H1 (cell line): Measurements from ENCODE around the gene TNS1. TPM values are rescaled to one million over a fixed set of nuclear protein-coding genes. Genes with fewer than 3 reads are reported as not detected.
A peak's percentile ranks its signal among the peaks of the same experiment; 100 is the strongest.

Source experiments
- CTCF ChIA-PET: fragments of 300-600 bp; sonication (Branson Sonifier 250); formaldehyde crosslinking; loops from one replicate; lab custom pipeline; 2021; ENCODE audit not compliant: partially characterized antibody; lab: Charles Lee
- POLR2A ChIA-PET: fragments of 300-600 bp; sonication (Branson Sonifier 250); formaldehyde crosslinking; loops from one replicate; lab custom pipeline; 2021; ENCODE audit warnings: inconsistent platforms; ENCODE audit not compliant: partially characterized antibody; lab: Charles Lee
- DNase-seq, 2 experiments: peaks; one replicate each; pipeline versions ENCODE4 v3.0.0 to v3.0.0-alpha.2; 2010 to 2022; ENCODE audit warnings: low spot score in 2 of 2, low read depth in 1 of 2, mixed read lengths in 1 of 2
- FAIRE-seq: peaks from 2 replicates; lab custom pipeline; 2011; peaks lifted over from hg19 to GRCh38; lab: Jason Lieb, UNC
- H2AFZ ChIP-seq: 2 replicates; pipeline ENCODE4 v1.8.1; 2012; ENCODE audit warnings: low read length, inconsistent platforms
- H2AK5ac ChIP-seq: 2 replicates; pipeline ENCODE4 v1.6.1; 2013; ENCODE audit warnings: low read depth, low read length
- H2BK120ac ChIP-seq: replicated peaks from 2 replicates; pipeline ENCODE3; 2013; ENCODE audit warnings: low read depth, low read length, inconsistent platforms
- H2BK12ac ChIP-seq: 2 replicates; pipeline ENCODE4 v1.6.1; 2013; ENCODE audit warnings: low read depth, low read length
- H2BK15ac ChIP-seq: 2 replicates; pipeline ENCODE4 v1.6.1; 2013; ENCODE audit warnings: low read length
- H2BK20ac ChIP-seq: 2 replicates; pipeline ENCODE4 v1.6.1; 2013; ENCODE audit warnings: low read length
- H2BK5ac ChIP-seq: 2 replicates; pipeline ENCODE4 v1.6.1; 2013; ENCODE audit warnings: low read depth, low read length
- H3K14ac ChIP-seq: 2 replicates; pipeline ENCODE4 v1.6.1; 2013; ENCODE audit warnings: inconsistent platforms; ENCODE audit not compliant: insufficient read length
- H3K18ac ChIP-seq: 2 replicates; pipeline ENCODE4 v1.6.1; 2013; ENCODE audit warnings: low read length; ENCODE audit errors: extremely low read depth
- H3K23ac ChIP-seq: 2 replicates; pipeline ENCODE4 v1.6.1; 2013; ENCODE audit warnings: inconsistent platforms; ENCODE audit not compliant: insufficient read length
- H3K23me2 ChIP-seq: 2 replicates; pipeline ENCODE4 v1.6.1; 2013; ENCODE audit warnings: low read depth, low read length
- H3K27ac ChIP-seq: 2 replicates; pipeline ENCODE4 v1.6.1; 2011; ENCODE audit warnings: low read depth, low read length, inconsistent platforms
- H3K27me3 ChIP-seq, 4 experiments: replicated peaks in 1 of 4; 1 replicate in 1 of 4; 2 replicates in 3 of 4; pipeline versions ENCODE4 v1.6.1 to v1.8.1; 2011 to 2013; ENCODE audit warnings: low read length in 3 of 4, mild to moderate bottlenecking in 3 of 4, inconsistent platforms in 2 of 4, mixed read lengths in 2 of 4, moderate library complexity in 1 of 4; ENCODE audit not compliant: control insufficient read depth in 3 of 4, insufficient read depth in 3 of 4; ENCODE audit errors: extremely low read depth in 1 of 4
- H3K36me3 ChIP-seq, 4 experiments: 2 replicates each; pipeline versions ENCODE4 v1.6.1 to v1.8.1; 2011 to 2013; ENCODE audit warnings: mild to moderate bottlenecking in 4 of 4, low read length in 3 of 4, moderate library complexity in 2 of 4, control low read depth in 1 of 4, inconsistent platforms in 1 of 4; ENCODE audit not compliant: insufficient read depth in 4 of 4, control insufficient read depth in 2 of 4
- H3K4ac ChIP-seq: replicated peaks from 2 replicates; pipeline ENCODE3; 2013; ENCODE audit warnings: low read length, low read depth, mixed read lengths, inconsistent platforms; ENCODE audit not compliant: insufficient read length
- H3K4me1 ChIP-seq, 4 experiments: replicated peaks in 1 of 4; 1 replicate in 1 of 4; 2 replicates in 3 of 4; pipeline versions ENCODE4 v1.6.1 to v1.8.1; 2011 to 2013; ENCODE audit warnings: low read length in 3 of 4, inconsistent platforms in 2 of 4, mixed read lengths in 1 of 4; ENCODE audit not compliant: insufficient read depth in 4 of 4, control insufficient read depth in 3 of 4
- H3K4me2 ChIP-seq, 2 experiments: 2 replicates each; pipeline versions ENCODE4 v1.6.1 to v1.8.1; 2011 to 2013; ENCODE audit warnings: low read depth in 2 of 2, low read length in 2 of 2, control low read depth in 1 of 2, inconsistent platforms in 1 of 2, mild to moderate bottlenecking in 1 of 2; ENCODE audit not compliant: insufficient read depth in 1 of 2
- H3K4me3 ChIP-seq, 4 experiments: fragments of 200-600, 300-600 bp in 1 of 4; sonication (generic), shearing (Covaris generic), sonication (Bioruptor Twin) in 1 of 4; 2 replicates each; pipeline versions ENCODE4 v1.5.1 to v1.8.1; 2011 to 2016; ENCODE audit warnings: low read length in 4 of 4, low read depth in 3 of 4, control low read depth in 2 of 4, inconsistent platforms in 2 of 4, mild to moderate bottlenecking in 2 of 4, mixed read lengths in 1 of 4, moderate library complexity in 1 of 4; ENCODE audit not compliant: insufficient read depth in 2 of 4; ENCODE audit errors: extremely low read depth in 1 of 4
- H3K56ac ChIP-seq: replicated peaks from 2 replicates; pipeline ENCODE3; 2013; ENCODE audit warnings: low read depth, mild to moderate bottlenecking, mixed read lengths, low read length, inconsistent platforms; ENCODE audit not compliant: insufficient read length
- H3K79me1 ChIP-seq: 2 replicates; pipeline ENCODE4 v1.6.1; 2013; ENCODE audit warnings: low read depth, low read length, control low read depth
- H3K79me2 ChIP-seq, 2 experiments: 2 replicates each; pipeline versions ENCODE4 v1.6.1 to v1.8.1; 2012 to 2013; ENCODE audit warnings: low read length in 2 of 2, mild to moderate bottlenecking in 2 of 2, inconsistent platforms in 1 of 2; ENCODE audit not compliant: insufficient read depth in 2 of 2, control insufficient read depth in 1 of 2
- H3K9ac ChIP-seq, 4 experiments: replicated peaks in 1 of 4; 1 replicate in 1 of 4; 2 replicates in 3 of 4; pipeline versions ENCODE4 v1.6.1 to v1.8.1; 2011 to 2013; ENCODE audit warnings: low read depth in 3 of 4, low read length in 3 of 4, control low read depth in 2 of 4, mild to moderate bottlenecking in 2 of 4, moderate library complexity in 2 of 4, inconsistent platforms in 1 of 4; ENCODE audit errors: extremely low read depth in 1 of 4
- H3K9me3 ChIP-seq, 2 experiments: 2 replicates each; pipeline versions ENCODE4 v1.6.1 to v1.8.1; 2012 to 2013; ENCODE audit warnings: mild to moderate bottlenecking in 2 of 2, moderate library complexity in 2 of 2, control low read depth in 1 of 2, inconsistent platforms in 1 of 2, low read depth in 1 of 2, low read length in 1 of 2, mixed read lengths in 1 of 2; ENCODE audit not compliant: insufficient read depth in 2 of 2
- H4K20me1 ChIP-seq, 2 experiments: replicated peaks in 1 of 2; 2 replicates each; pipeline versions ENCODE3 to v1.8.1; 2011 to 2013; ENCODE audit warnings: inconsistent platforms in 2 of 2, low read length in 2 of 2, mild to moderate bottlenecking in 1 of 2; ENCODE audit not compliant: insufficient read depth in 2 of 2, control insufficient read depth in 1 of 2
- H4K5ac ChIP-seq: 2 replicates; pipeline ENCODE4 v1.6.1; 2013; ENCODE audit warnings: low read length, low read depth, mixed read lengths, inconsistent platforms; ENCODE audit not compliant: insufficient read length
- H4K8ac ChIP-seq: 2 replicates; pipeline ENCODE4 v1.8.0; 2013; ENCODE audit warnings: mild to moderate bottlenecking, moderate library complexity, low read length, inconsistent platforms; ENCODE audit not compliant: insufficient read depth; ENCODE audit errors: extremely low read depth
- H4K91ac ChIP-seq: replicated peaks from 2 replicates; pipeline ENCODE3; 2013; ENCODE audit warnings: low read length, mixed read lengths, inconsistent platforms; ENCODE audit not compliant: insufficient read length
- CBX8 ChIP-seq: fragments of 300-800, 300-1000 bp; sonication (generic); IDR thresholded peaks from 2 replicates; pipeline ENCODE4 v1.7.1; 2016; ENCODE audit warnings: low read depth, low read length, borderline replicate concordance
- EGR1 ChIP-seq: IDR thresholded peaks from 2 replicates; pipeline ENCODE4 v1.6.1; 2011; ENCODE audit warnings: low read depth, low read length, borderline replicate concordance
- EZH2 ChIP-seq: fragments of 200-600 bp; sonication (generic); IDR thresholded peaks from 2 replicates; pipeline ENCODE4 v1.7.1; 2012; ENCODE audit warnings: low read depth, mild to moderate bottlenecking, moderate library complexity, low read length, inconsistent platforms; ENCODE audit not compliant: severe bottlenecking
- FOSL1 ChIP-seq: IDR thresholded peaks from 2 replicates; pipeline ENCODE4 v1.6.1; 2011; ENCODE audit warnings: mild to moderate bottlenecking, low read depth, low read length, moderate library complexity; ENCODE audit not compliant: insufficient read depth
- HDAC6 ChIP-seq: IDR thresholded peaks from one replicate; pipeline ENCODE4 v1.7.1; 2012; ENCODE audit warnings: low read depth, mild to moderate bottlenecking, inconsistent platforms, low read length, moderate library complexity
- JUN ChIP-seq: IDR thresholded peaks from 2 replicates; pipeline ENCODE4 v1.6.1; 2011; ENCODE audit warnings: low read depth, mild to moderate bottlenecking, improper control_type of control experiment, low read length
- JUND ChIP-seq: IDR thresholded peaks from 2 replicates; pipeline ENCODE4 v1.6.1; 2011; ENCODE audit warnings: mild to moderate bottlenecking, improper control_type of control experiment, low read length
- KDM1A ChIP-seq: fragments of 200-600, 300-600 bp; sonication (generic); IDR thresholded peaks from 2 replicates; pipeline ENCODE4 v1.7.1; 2016; ENCODE audit warnings: mild to moderate bottlenecking, low read length, borderline replicate concordance
- MAFK ChIP-seq: IDR thresholded peaks from 2 replicates; pipeline ENCODE4 v1.6.1; 2012; ENCODE audit warnings: low read depth, mild to moderate bottlenecking, improper control_type of control experiment, low read length
- MAX ChIP-seq: IDR thresholded peaks from 2 replicates; pipeline ENCODE4 v1.6.1; 2012; ENCODE audit warnings: inconsistent platforms
- SUZ12 ChIP-seq: fragments of 200-600 bp; sonication (generic); IDR thresholded peaks from 2 replicates; pipeline ENCODE4 v1.6.1; 2012; ENCODE audit warnings: mild to moderate bottlenecking, inconsistent platforms, low read length, moderate library complexity, mixed read lengths
- YY1 ChIP-seq: IDR thresholded peaks from 2 replicates; pipeline ENCODE4 v1.6.1; 2011; ENCODE audit warnings: low read depth, mild to moderate bottlenecking, low read length
- WGBS, 2 experiments: shearing (Covaris generic) in 1 of 2; methylation state at CpG; one replicate each; pipeline versions ENCODE4 v1.1.6 to v1.1.7; 2013 to 2015; ENCODE audit warnings: low lambda C conversion rate in 2 of 2, mixed read lengths in 2 of 2, inconsistent platforms in 1 of 2, low coverage in 1 of 2, missing lambda C conversion rate in 1 of 2; ENCODE audit not compliant: insufficient replicate concordance in 2 of 2, insufficient coverage in 1 of 2, insufficient read length in 1 of 2; ENCODE audit errors: extremely low coverage in 1 of 2, missing lambda C conversion rate in 1 of 2; 5-methylcytosine and 5-hydroxymethylcytosine counted together
- polyA plus RNA-seq, 7 experiments: library from polyadenylated mRNA; depleted of rRNA in 3 of 7; stranded (reverse) in 5 of 7; unstranded in 2 of 7; fragments of >200 nt in 5 of 7; fragments of 200-250 nt in 2 of 7; gene quantifications; 1 replicate in 5 of 7; 2 replicates in 1 of 7; 4 replicates in 1 of 7; pipeline versions ENCODE4 v1.2.1 to v1.2.3, GENCODE V29; 2011 to 2013; ENCODE audit warnings: missing spikeins in 2 of 7, mixed read lengths in 2 of 7
- total RNA-seq: library from RNA; stranded (reverse); fragmentation: NEBNext Ultra II Directional; extraction: Animal tissue kit (Norgen Biotek cat#: 25700); gene quantifications from 2 replicates; pipeline ENCODE4 v1.2.1, GENCODE V29; 2021

TNS1 gene
- total and polyA plus RNA-seq, 2 of the 8 experiments (the other 6 are each of a cell fraction or from before 2014, with no cell fraction given), result 1.5 to 5.1 TPM

- no peak overlapping the region; the same call in 1 of the 2 replicates for H4K8ac ChIP-seq
- no peak overlapping the region for H4K5ac ChIP-seq
- ChIA-PET POLR2A (interaction anchor here (0.7 to 1.0 kb wide), 2 partner anchors 200 to 204 kb away, joined by 3 to 4 read pairs; no protein-coding TSS in a partner anchor), CTCF (interaction anchor here (0.7 to 22.4 kb wide), 41 partner anchors 8 to 212 kb away, joined by 3 to 480 read pairs (median 5); partner anchors contain the start of genes RUFY4 and TNS1)
- FAIRE-seq, result no peak
- peak overlapping the region; percentile 96; the same call in 1 of the 2 replicates for H2AK5ac ChIP-seq
- 0 out of 7 replicates have a peak overlapping the region, but pooled peaks of 1 of the 4 experiments have one; percentile 13 for H3K9ac ChIP-seq
- H2AFZ ChIP-seq, result no peak overlapping the region
- no peaks in the 10 kb centered on the region for H3K9me3 ChIP-seq
- no peak overlapping the region for H2BK120ac ChIP-seq
- H2BK12ac ChIP-seq, result peak overlapping the region; percentile 76
- H3K79me2 ChIP-seq, result no peaks in the 10 kb centered on the region
- H3K4me1 ChIP-seq, result peaks cover 0 to 12% (median 4%) of the 10 kb centered on the region in 4 experiments; a peak in 4 of 7 replicates
- no peak overlapping the region for H3K4ac ChIP-seq
- 0 out of 2 replicates have a peak overlapping the region, but pooled peaks have one; percentile 55 for H2BK5ac ChIP-seq
- H3K56ac ChIP-seq, result peak overlapping the region; percentile 85
- no peak overlapping the region for H3K18ac ChIP-seq
- H3K27me3 ChIP-seq, result no peaks in the 10 kb centered on the region; a peak in 1 of 7 replicates
- H2BK20ac ChIP-seq, result peak overlapping the region; percentile 87; the same call in 1 of the 2 replicates
- no peak overlapping the region for H4K91ac ChIP-seq
- no peaks in the 10 kb centered on the region for H3K79me1 ChIP-seq
- DNase-seq, result no peak
- H3K23me2 ChIP-seq, result peaks cover 10% of the 10 kb centered on the region; the same call in 1 of the 2 replicates
- H3K4me3 ChIP-seq, result no peak overlapping the region
- no peak overlapping the region for H3K23ac ChIP-seq
- H4K20me1 ChIP-seq, result peaks cover 0 to 7% of the 10 kb centered on the region in 2 experiments
- H3K14ac ChIP-seq, result no peak overlapping the region
- no peaks in the 10 kb centered on the region for H3K36me3 ChIP-seq
- H3K4me2 ChIP-seq, result no peak overlapping the region; a peak in 1 of 4 replicates
- no peak overlapping the region for H3K27ac ChIP-seq
- 87% methylated on average over 9 of the region's 9 CpGs; no CpG with 5 or more reads in 1 of the 2 experiments for WGBS, 2 experiments
- H2BK15ac ChIP-seq, result peak overlapping the region; percentile 47
- TF ChIP-seq SUZ12 (no peak), HDAC6 (no peak), CBX8 (no peak), EZH2 (no peak), JUN (no peak), KDM1A (no peak), EGR1 (no peak), YY1 (no peak), JUND (no peak), MAX (no peak), FOSL1 (no peak), MAFK (no peak)
Observed at GRCh38 chr2:217989221-217989948, 13.4 kb downstream of the TNS1 start.
